Activated naive CD4-positive, alpha-beta T cell (primary cell): ENCODE results near the gene DCAF11.

Experiments used
- DNase-seq, 4 experiments: peaks; one replicate each; lab custom pipeline; 2025; lab: John Stamatoyannopoulos, UW

The DCAF11 gene

GRCh38 chr14:24139272-24139934, 24.8 kb downstream of the DCAF11 start:
- DNase-seq: no peak

DNA sequence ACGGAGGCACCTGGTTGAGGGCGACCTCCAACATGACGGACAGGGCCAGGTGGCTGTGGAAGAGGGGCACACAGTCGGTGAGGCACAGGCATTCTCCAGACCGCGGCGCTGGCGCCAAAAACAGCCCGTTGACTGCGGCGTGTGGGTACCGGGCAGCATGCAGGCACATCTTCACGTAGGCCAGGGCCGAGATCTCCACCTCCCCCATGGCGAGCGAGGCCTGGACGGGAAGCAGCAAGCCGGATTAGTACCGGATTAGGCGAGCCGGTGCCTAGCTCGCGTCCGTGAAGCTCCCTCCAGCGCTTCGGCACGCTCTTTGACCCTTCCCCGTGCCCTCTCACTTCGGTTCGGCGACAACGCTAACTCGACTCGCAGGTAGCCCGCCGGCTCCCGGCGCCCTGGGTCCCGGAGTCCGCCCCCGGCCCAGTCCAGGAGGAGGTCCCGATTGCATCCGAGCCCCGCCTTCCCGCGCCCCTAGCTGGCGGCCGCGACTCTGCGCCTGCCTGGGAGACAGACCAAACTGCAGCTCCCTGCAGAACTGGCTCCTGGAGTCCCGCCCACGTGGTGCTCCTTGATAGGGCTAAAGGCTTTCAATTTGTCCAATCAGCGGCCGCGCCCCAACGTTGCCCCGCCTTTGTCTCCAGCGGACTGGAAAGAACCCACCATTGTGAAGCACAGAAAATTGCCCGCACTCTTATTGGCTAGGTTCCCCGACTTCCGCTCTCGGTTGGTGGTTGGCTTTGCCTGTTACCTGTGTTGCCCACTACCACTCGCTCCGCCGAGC, 26.7 kb downstream of the DCAF11 start, which contains the start of gene EMC9:
Gene EMC9, minus strand, starts transcription at position 495 of the 784 bp plus-strand sequence. Its CDS starts 287 bp downstream, at position 208.
- peak; percentile 96 to 99 (median 98) for DNase-seq

GRCh38 chr14:24143511-24143910, 28.9 kb downstream of the DCAF11 start:
- no peak for DNase-seq

GRCh38 chr14:24144451-24144850, 29.9 kb downstream of the DCAF11 start:
- no peak for DNase-seq

DNA sequence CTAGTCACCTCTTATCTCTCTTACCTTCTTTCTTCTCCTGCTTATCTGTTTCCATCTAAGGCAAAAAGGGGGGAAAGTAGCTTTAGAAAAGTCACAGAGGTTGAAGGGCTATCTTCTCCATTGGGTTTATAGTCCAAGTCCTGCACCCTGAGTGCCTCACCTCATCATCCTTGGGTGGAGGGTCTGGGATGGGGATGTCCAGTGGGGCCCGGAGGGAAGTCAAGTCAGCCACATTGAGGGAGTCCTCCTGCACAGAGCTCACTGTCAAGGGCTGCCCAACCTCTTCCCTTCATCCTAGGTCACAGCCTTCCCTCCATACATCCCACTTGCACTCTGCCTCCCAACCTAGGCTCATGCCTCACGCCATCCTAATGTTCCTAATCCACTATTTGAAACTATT, 30.6 kb downstream of the DCAF11 start:
- no peak for DNase-seq

DNA sequence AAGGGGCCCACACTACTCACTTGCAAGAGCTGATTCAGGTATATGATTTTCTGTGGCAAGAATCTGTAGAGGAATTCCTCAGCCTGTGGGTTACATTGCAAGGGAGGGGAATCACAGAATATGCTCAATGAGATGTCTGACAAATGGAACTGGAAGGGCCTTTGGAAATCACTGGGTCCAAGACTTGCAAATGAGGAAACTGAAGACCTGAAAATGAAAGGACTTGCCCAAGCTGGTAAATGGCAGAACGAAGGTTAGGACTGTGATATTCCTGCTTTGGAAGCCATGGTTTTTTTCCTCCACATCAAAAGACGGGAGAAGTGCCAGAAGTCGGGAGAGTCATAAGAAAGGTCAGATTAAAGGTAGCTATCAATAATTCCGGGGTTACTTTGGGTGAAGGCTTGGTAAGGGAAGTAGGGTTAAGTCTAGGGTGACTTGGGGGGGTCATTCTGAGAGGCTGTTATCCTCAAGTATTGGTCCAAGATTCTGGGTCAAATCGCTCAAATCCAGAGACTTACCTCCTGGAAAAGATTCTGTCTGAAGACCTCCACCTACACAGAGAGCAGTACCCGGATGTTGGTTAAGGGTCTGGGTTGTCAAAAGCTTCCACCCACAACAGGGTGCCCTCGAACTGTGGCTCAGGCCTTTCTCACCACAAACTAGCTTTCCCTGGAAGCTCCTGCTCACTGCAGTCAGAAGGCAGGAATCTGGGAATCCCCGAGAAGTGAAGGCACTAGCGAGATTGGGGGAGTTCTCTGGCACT, 31.3 kb downstream of the DCAF11 start:
- DNase-seq: no peak

- DNase-seq: peak; percentile 59 to 78 (median 73)
Observed at GRCh38 chr14:24146453-24146977, 31.9 kb downstream of the DCAF11 start, which contains the start of gene PSME2. Gene PSME2 (minus strand): TSS chr14:24146610. CDS start chr14:24146581, 29 bp downstream.

DNA sequence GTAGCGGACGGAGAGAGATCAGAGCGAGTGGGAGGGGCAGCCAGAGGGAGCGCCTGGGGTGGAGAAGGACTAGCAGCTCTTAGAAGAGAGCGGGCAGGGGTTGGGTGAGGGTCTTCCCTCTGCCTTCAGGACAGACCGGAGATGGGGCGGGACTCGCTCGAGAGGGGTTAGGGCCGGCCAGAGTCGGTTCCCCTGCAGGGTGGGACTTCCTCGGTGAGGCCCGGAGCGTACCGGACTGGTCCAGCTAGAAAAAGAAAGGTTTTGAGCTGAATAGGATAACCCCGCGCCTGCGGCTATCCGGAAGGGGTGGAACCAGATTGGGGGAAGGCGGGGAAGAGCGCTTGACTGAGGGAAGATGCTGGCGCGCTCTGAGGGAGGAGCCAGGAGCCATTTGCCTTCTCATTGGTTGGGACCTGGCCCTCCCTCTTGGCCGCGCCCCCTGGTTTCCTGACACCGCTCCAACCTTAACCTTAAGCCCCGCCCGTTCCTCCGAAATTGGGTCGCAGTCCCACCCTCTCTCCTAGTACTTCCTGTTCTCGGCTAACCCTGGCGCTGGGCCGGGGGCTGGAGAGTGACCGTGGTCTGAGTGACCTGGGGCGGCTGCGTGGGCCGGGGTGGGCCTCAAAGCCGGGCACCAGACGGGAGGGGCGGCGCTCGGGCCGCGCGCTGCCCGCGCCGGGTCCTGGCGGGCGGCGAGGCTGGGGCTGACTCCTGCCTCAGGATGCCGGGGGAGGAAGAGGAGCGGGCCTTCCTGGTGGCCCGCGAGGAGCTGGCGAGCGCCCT, 32.6 kb downstream of the DCAF11 start, which contains the start of gene RNF31:
Gene RNF31, plus strand, starts transcription at position 521 of the 783 bp plus-strand sequence. Its CDS starts 201 bp downstream, at position 722.
- DNase-seq: peak; percentile 83 to 95 (median 87)

DNA sequence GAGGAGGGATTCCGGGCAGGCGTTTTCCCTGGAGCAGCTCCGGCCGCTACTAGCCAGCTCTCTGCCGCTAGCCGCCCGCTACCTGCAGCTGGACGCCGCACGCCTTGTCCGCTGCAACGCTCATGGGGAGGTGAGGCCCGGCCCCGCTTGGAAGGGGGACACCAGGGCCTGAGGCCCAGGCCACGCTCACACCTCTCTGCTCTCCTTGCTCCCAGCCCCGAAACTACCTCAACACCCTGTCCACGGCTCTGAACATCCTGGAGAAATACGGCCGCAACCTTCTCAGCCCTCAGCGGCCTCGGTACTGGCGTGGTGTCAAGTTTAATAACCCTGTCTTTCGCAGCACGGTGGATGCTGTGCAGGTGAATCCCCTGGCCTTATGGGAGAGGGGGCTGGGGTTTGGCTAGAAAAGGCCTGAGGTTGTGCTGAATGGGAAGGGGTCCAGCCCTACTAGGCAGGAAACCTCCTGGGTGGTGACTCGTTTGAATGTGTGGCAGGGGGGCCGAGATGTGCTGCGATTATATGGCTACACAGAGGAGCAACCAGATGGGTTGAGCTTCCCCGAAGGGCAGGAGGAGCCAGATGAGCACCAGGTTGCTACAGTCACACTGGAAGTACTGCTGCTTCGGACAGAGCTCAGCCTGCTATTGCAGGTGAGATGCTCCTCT, 33.3 kb downstream of the DCAF11 start:
- DNase-seq: no peak

DNA sequence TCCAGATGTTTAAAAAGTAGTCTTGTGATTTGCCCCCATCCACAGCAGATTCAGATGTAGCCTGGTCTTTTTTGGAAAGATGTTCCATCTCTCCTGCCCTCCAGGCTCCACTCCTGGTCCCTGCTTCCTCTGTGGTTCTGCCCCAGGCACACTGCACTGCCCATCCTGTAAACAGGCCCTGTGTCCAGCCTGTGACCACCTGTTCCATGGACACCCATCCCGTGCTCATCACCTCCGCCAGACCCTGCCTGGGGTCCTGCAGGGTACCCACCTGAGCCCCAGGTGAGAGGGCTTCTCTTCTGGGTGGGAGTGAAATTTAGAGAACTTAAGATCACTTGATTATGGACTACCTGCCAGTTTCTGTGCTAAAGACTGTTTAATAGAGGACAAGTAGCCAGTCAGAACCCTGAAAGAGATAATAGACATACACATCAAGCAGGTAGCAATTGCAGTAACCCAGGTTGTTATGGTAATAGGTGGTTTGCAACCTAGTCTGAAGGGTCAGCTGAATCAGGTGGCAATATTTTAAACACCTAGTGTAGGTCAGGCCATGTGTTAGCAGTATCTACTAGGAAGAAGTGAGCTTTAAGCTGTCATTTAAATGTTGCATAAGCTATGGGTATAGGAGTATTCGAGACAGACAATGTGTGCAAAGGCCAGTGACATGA, 34.9 kb downstream of the DCAF11 start:
- no peak for DNase-seq

DNA sequence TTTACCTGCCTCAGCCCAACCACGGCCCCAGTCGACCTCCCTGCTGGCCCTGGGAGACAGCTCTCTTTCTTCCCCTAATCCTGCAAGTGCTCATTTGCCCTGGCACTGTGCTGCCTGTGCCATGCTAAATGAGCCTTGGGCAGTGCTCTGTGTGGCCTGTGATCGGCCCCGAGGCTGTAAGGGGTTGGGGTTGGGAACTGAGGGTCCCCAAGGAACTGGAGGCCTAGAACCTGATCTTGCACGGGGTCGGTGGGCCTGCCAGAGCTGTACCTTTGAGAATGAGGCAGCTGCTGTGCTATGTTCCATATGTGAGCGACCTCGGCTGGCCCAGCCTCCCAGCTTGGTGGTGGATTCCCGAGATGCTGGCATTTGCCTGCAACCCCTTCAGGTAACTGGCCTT, 35.5 kb downstream of the DCAF11 start:
- no peak for DNase-seq

DNA sequence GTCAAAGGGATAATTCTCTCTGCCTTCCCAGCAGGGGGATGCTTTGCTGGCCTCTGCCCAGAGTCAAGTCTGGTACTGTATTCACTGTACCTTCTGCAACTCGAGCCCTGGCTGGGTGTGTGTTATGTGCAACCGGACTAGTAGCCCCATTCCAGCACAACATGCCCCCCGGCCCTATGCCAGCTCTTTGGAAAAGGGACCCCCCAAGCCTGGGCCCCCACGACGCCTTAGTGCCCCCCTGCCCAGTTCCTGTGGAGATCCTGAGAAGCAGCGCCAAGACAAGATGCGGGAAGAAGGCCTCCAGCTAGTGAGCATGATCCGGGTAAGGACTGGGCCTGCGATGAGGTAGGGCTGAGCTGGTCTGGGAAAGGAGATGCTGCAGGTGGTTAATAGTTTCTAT, 36.0 kb downstream of the DCAF11 start:
- DNase-seq: no peak

GRCh38 chr14:24150993-24151392, 36.4 kb downstream of the DCAF11 start:
- DNase-seq: no peak

- DNase-seq: no peak
Observed at GRCh38 chr14:24151404-24152080, 37.0 kb downstream of the DCAF11 start.

DNA sequence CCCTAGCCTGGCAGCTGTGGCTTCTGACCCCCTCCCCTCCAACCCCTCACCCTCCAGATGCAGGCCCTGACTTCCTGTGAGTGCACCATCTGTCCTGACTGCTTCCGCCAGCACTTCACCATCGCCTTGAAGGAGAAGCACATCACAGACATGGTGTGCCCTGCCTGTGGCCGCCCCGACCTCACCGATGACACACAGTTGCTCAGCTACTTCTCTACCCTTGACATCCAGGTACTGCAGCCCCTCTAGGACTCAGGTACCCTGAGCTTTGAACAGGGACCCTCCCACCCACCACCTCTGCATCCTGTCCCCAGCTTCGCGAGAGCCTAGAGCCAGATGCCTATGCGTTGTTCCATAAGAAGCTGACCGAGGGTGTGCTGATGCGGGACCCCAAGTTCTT, 40.5 kb downstream of the DCAF11 start:
- DNase-seq: no peak

DNA sequence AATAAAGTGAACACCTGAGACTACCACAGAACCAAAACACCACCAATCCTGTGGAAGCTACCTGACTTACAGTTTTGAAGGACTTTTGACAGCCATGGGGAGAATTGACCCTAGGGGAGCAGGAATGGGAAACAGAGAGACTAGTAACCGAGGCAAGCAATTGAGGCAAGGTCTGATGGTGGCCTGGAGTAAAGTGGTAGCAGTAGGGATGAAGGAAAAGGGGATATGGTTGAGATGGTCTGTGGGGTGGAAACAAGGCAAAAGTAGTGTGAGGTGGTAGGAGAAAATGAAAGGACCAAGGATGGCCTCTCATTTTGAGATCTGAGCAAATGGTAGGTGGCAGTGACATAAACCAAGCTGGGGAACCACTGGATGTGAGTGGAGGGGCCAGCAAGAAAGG, 42.3 kb downstream of the DCAF11 start:
- DNase-seq: no peak

DNA sequence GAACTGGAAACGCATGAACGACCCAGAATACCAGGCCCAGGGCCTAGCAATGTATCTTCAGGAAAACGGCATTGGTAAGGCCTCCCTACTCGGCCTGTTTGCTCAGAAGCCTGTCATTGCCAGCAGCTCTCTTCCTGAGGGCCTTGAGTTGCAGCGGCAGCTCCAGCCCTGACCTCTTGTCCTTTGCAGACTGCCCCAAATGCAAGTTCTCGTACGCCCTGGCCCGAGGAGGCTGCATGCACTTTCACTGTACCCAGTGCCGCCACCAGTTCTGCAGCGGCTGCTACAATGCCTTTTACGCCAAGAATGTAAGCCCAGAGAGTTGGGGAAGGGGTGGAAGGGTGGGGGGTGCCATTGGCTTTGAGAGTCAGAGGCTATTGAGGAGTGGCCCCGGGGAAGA, 42.8 kb downstream of the DCAF11 start:
- no peak for DNase-seq

- no peak for DNase-seq
Observed at GRCh38 chr14:24159777-24160498, 45.4 kb downstream of the DCAF11 start.

GRCh38 chr14:24160499-24160849, 45.9 kb downstream of the DCAF11 start:
- DNase-seq: no peak
